ENCODE data around the gene MAN1A2. TPM values are rescaled to one million over a fixed set of nuclear protein-coding genes. Genes with fewer than 3 reads are reported as not detected.

The MAN1A2 gene
- total RNA-seq, 1 donor from 2014 or later = 23.3 TPM

GRCh38 chr1:117416004-117416403 lies 48.8 kb downstream of the MAN1A2 start:
- no peak for TF ChIP-seq CTCF (IDR thresholded peaks at IDR 0.05; ENCODE audit: borderline replicate concordance)
- no peak for DNase-seq
- Histone ChIP-seq H3K27ac (replicated peaks) (no peak overlapping the region), H3K4me3 (no peak overlapping the region), H3K4me1 (peaks cover 11% of the 10 kb centered on the region), H3K9me3 (replicated peaks) (no peaks in the 10 kb centered on the region), H3K27me3 (ENCODE audit: low read depth) (no peaks in the 10 kb centered on the region), H3K36me3 (peaks cover 13% of the 10 kb centered on the region)
- intact Hi-C loops (cut with micrococcal nuclease) = no loop called here

- H3K27me3 ChIP-seq (ENCODE audit: low read depth) = no peaks in the 10 kb centered on the region
Measured at GRCh38 chr1:117416546-117417125, 49.4 kb downstream of the MAN1A2 start.

GRCh38 chr1:117425050-117425734 lies 57.9 kb downstream of the MAN1A2 start:
- Histone ChIP-seq H3K27ac (replicated peaks) (no peak overlapping the region), H3K4me3 (no peak overlapping the region), H3K4me1 (no peaks in the 10 kb centered on the region), H3K27me3 (ENCODE audit: low read depth) (no peaks in the 10 kb centered on the region), H3K9me3 (replicated peaks) (peaks cover 39% of the 10 kb centered on the region), H3K36me3 (peaks cover 35% of the 10 kb centered on the region)
- no peak for TF ChIP-seq CTCF (IDR thresholded peaks at IDR 0.05; ENCODE audit: borderline replicate concordance)
- no peak for DNase-seq
- intact Hi-C loops (cut with micrococcal nuclease) = no loop called here

More at GRCh38 chr1:117416546-117417125, 49.4 kb downstream of the MAN1A2 start:
- TF ChIP-seq CTCF (IDR thresholded peaks at IDR 0.05; ENCODE audit: borderline replicate concordance) = no peak
- peaks cover 11% of the 10 kb centered on the region for H3K4me1 ChIP-seq
- no peak overlapping the region for H3K4me3 ChIP-seq
- no peak for DNase-seq
- intact Hi-C loops (cut with micrococcal nuclease) = no loop called here
- peaks cover 13% of the 10 kb centered on the region for H3K36me3 ChIP-seq
- no peak overlapping the region for H3K27ac ChIP-seq (replicated peaks)
- H3K9me3 ChIP-seq (replicated peaks) = no peaks in the 10 kb centered on the region

- H3K36me3 ChIP-seq = peaks cover 30% of the 10 kb centered on the region
- no peaks in the 10 kb centered on the region for H3K4me1 ChIP-seq
- H3K27me3 ChIP-seq (ENCODE audit: low read depth) = no peaks in the 10 kb centered on the region
- H3K9me3 ChIP-seq (replicated peaks) = peaks cover 39% of the 10 kb centered on the region
- no peak overlapping the region for H3K27ac ChIP-seq (replicated peaks)
- DNase-seq = no peak
- no peak for TF ChIP-seq CTCF (IDR thresholded peaks at IDR 0.05; ENCODE audit: borderline replicate concordance)
- intact Hi-C loops (cut with micrococcal nuclease) = no loop called here
- H3K4me3 ChIP-seq = no peak overlapping the region
Measured at GRCh38 chr1:117427297-117427696, 60.0 kb downstream of the MAN1A2 start.

GRCh38 chr1:117433943-117434342 lies 66.7 kb downstream of the MAN1A2 start:
- Histone ChIP-seq H3K27me3 (ENCODE audit: low read depth) (no peaks in the 10 kb centered on the region), H3K9me3 (replicated peaks) (no peaks in the 10 kb centered on the region), H3K36me3 (no peaks in the 10 kb centered on the region), H3K4me3 (no peak overlapping the region), H3K4me1 (no peaks in the 10 kb centered on the region), H3K27ac (replicated peaks) (no peak overlapping the region)
- DNase-seq = no peak
- intact Hi-C loops (cut with micrococcal nuclease) = no loop called here
- no peak for TF ChIP-seq CTCF (IDR thresholded peaks at IDR 0.05; ENCODE audit: borderline replicate concordance)

All from left ventricle myocardium inferior (tissue), 1 donor.